NCI-H2196 treated with DMSO at 0.1 percent for 48 hours (cell line): Measurements from ENCODE around the gene UGT1A5.

ENCODE experiments used
- DNase-seq: peaks from one replicate; lab custom pipeline; 2025; ENCODE audit not compliant: unreplicated experiment; lab: John Stamatoyannopoulos, UW

UGT1A5 gene

DNA sequence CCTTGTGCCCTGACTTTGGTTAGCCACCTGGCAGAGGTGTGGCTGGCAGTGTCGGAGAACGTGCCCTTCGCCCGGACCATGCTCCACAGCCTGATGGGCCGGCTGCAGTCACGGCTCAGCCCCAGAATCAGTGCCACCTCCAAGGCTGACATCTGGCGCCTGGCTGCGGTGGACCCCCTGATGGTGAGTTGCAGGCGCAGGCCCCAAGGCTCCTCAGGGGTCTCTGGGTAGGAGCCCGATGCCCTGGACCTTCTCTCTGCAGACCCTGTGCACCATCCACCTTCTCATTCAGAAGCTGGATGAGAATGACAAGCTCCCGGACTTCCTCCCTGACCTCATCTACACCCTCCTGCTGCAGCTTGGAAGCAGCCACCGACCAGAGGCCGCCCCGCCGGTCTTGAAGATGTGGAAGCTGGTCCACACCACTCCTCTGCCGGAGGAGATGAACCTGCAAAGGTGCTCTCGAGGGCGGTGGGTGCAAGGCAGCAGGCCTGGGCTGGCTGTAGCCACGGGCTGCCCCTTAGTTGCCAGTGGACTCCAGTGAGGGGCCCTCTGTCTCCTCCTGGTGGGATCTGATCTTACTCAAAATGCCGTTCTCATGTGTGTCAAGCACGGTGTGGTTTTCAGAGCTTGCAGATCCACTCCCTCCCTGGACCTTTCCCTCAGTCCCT is 109.5 kb downstream of the UGT1A5 start:
- DNase-seq = no peak
